Progenitor cell of endocrine pancreas (in vitro differentiated cells): Measurements from ENCODE around the gene FAM3D. TPM values are rescaled to one million over a fixed set of nuclear protein-coding genes. Genes with fewer than 3 reads are reported as not detected.

ENCODE experiments used
- DNase-seq: peaks from one replicate; pipeline ENCODE4 v3.0.0; 2021; ENCODE audit warnings: low spot score; ENCODE audit not compliant: unreplicated experiment
- H3K27ac Mint-ChIP-seq: 2 replicates; pipeline ENCODE4 v1.8.0; 2021; ENCODE audit warnings: mild to moderate bottlenecking, moderate library complexity, mixed read lengths
- H3K27me3 Mint-ChIP-seq: 2 replicates; pipeline ENCODE4 v1.8.0; 2021; ENCODE audit warnings: mixed read lengths
- H3K36me3 Mint-ChIP-seq: 2 replicates; pipeline ENCODE4 v1.8.0; 2022; ENCODE audit warnings: mixed read lengths; ENCODE audit not compliant: insufficient read depth
- H3K4me1 Mint-ChIP-seq: 2 replicates; pipeline ENCODE4 v1.8.0; 2021; ENCODE audit warnings: low read depth, mixed read lengths
- H3K4me3 Mint-ChIP-seq: 2 replicates; pipeline ENCODE4 v1.8.0; 2021; ENCODE audit warnings: low read depth, mild to moderate bottlenecking, moderate library complexity, mixed read lengths
- H3K9me3 Mint-ChIP-seq: 2 replicates; pipeline ENCODE4 v1.8.0; 2021; ENCODE audit warnings: low read depth, mixed read lengths
- CTCF ChIP-seq: fragments of 200-600 bp; sonication (generic); IDR thresholded peaks from one replicate; pipeline ENCODE4 v1.5.0; 2021; ENCODE audit warnings: antibody characterized with exemption, mild to moderate bottlenecking; ENCODE audit not compliant: unreplicated experiment
- total RNA-seq: library from RNA; stranded (reverse); gene quantifications from 2 replicates; pipeline ENCODE4 v1.2.1, GENCODE V29; 2021

The FAM3D gene
- total RNA-seq, 1 donor from 2014 or later: not detected

- Mint-ChIP-seq H3K4me1 (peaks cover 1% of the 10 kb centered on the region), H3K27me3 (peaks cover 38% of the 10 kb centered on the region), H3K27ac (no peak overlapping the region), H3K9me3 (no peaks in the 10 kb centered on the region), H3K4me3 (no peak overlapping the region), H3K36me3 (no peaks in the 10 kb centered on the region)
- TF ChIP-seq CTCF: no peak
- no peak for DNase-seq
Observed at GRCh38 chr3:58638591-58638990, 28.0 kb downstream of the FAM3D start.

DNA sequence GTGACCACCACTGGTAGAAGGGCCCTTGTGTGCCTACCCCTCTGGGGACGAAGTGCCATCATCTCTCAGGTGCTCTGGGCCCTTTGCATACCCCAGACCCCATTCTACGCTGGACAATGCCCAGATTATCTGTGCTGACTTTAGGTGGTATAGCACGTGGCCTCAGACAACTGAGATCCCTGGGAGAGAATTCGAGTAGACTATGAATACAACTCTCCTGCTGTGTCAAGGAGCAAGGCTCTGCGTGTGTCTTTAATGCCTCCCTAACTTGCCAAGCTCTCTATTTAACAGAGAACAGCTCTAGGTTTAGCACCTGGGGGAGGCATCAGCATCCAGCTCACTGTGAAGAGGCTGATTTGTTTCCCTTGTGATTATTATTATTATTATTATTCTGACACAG is 29.1 kb downstream of the FAM3D start:
- Mint-ChIP-seq H3K4me3 (no peak overlapping the region), H3K4me1 (peaks cover 1% of the 10 kb centered on the region), H3K27ac (no peak overlapping the region), H3K27me3 (peaks cover 33% of the 10 kb centered on the region), H3K36me3 (no peaks in the 10 kb centered on the region), H3K9me3 (no peaks in the 10 kb centered on the region)
- no peak for TF ChIP-seq CTCF
- no peak for DNase-seq

- Mint-ChIP-seq H3K9me3 (no peaks in the 10 kb centered on the region), H3K36me3 (no peaks in the 10 kb centered on the region), H3K4me1 (no peaks in the 10 kb centered on the region), H3K4me3 (no peak overlapping the region), H3K27me3 (peaks cover 34% of the 10 kb centered on the region), H3K27ac (no peak overlapping the region)
- DNase-seq: no peak
- TF ChIP-seq CTCF: no peak
Observed at GRCh38 chr3:58635371-58636285, 30.9 kb downstream of the FAM3D start.

DNA sequence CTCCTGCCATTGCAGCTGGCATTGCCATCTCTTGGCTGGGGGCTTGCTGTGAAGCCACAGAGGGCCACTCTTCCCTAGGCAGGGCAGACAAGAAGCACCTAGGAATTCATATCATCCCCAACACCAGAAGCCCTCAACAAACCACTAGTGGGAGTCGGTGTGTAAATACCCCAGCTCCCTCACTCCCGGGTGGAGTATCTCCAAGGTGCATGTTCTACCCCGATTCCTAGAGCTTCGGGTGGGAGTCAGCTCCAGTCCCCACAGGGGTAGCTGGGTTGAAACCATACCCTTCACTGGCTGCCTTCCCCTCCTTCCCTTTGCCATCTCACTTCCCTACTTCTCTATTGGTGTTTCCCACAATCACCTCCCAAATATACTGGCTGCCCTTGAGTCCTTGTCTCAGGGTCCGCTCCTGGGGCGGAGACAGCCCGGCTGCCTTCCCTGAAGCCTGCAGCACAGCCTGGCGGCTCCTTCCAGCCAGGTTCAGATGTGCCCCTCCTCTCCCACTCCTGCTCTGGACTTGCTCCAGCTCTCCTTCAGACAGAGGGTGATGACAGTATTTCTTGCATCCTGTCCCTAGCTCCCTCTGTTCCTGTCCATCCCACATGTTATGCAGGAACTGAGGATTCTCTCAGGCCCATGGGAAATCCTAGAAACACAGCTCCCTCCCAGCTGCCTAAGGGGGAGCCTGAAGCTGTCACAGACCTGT is 33.3 kb downstream of the FAM3D start:
- H3K36me3 Mint-ChIP-seq: no peaks in the 10 kb centered on the region
- H3K4me3 Mint-ChIP-seq: no peak overlapping the region
- H3K4me1 Mint-ChIP-seq: no peaks in the 10 kb centered on the region
- no peaks in the 10 kb centered on the region for H3K9me3 Mint-ChIP-seq
- no peak for DNase-seq
- no peak for TF ChIP-seq CTCF
- H3K27me3 Mint-ChIP-seq: peaks cover 24% of the 10 kb centered on the region
- no peak overlapping the region for H3K27ac Mint-ChIP-seq

DNA sequence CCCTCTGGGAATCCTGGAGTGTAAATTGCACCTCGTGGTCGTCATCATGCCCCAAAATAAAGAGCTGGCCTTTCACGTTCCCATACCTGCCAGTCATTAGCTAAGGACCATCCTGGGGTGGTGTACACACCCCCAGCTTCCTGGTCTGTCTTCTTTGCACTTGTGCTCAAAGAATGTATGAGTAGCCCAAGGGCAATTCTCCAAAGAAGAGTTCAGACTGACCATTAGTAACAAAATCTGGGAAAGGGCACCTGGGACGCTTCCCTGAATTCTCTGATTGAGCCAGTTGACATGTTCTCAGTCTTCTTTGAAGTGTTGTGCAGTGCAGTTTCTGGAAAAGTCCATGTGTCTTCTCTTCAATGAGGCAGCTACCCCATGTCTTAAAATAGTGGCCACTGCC is 34.8 kb downstream of the FAM3D start:
- Mint-ChIP-seq H3K9me3 (no peaks in the 10 kb centered on the region), H3K27ac (no peak overlapping the region), H3K27me3 (peaks cover 20% of the 10 kb centered on the region), H3K36me3 (no peaks in the 10 kb centered on the region), H3K4me1 (no peaks in the 10 kb centered on the region), H3K4me3 (no peak overlapping the region)
- no peak for TF ChIP-seq CTCF
- no peak for DNase-seq
